Uterine smooth muscle cell (primary cell): ENCODE measurements around the gene PCDHB5. TPM values are rescaled to one million over a fixed set of nuclear protein-coding genes. Genes with fewer than 3 reads are reported as not detected.

Source experiments
- total RNA-seq: library from RNA; depleted of rRNA; stranded (reverse); fragments of >200 nt; gene quantifications from 2 replicates; pipeline ENCODE4 v1.2.3, GENCODE V29; 2014

PCDHB5 gene
- 0.22 and 0.50 TPM in 2 replicates for total RNA-seq

GRCh38 chr5:141135030-141135717, at the start of gene PCDHB5:
Gene PCDHB5, plus strand, starts transcription at chr5:141135206. Its CDS starts 229 bp downstream, at chr5:141135435.

GRCh38 chr5:141094481-141095262, 40.3 kb upstream of the PCDHB5 start, which contains the start of gene PCDHB2:
Gene PCDHB2, plus strand, starts transcription at chr5:141094615. Its CDS starts 176 bp downstream, at chr5:141094791.

GRCh38 chr5:141100243-141100805, 34.7 kb upstream of the PCDHB5 start, which contains the start of gene PCDHB3:
Gene PCDHB3, plus strand, starts transcription at chr5:141100473. Its CDS starts 177 bp downstream, at chr5:141100650.

GRCh38 chr5:141121563-141121962, 13.4 kb upstream of the PCDHB5 start, which contains the start of gene PCDHB4:
Gene PCDHB4, plus strand, starts transcription at chr5:141121818. Its CDS starts 181 bp downstream, at chr5:141121999.

GRCh38 chr5:141149812-141150211, 14.8 kb downstream of the PCDHB5 start, which contains the start of gene PCDHB6:
Gene PCDHB6, plus strand, starts transcription at chr5:141150057. Its CDS starts 201 bp downstream, at chr5:141150258.

GRCh38 chr5:141172381-141173204, 37.6 kb downstream of the PCDHB5 start, which contains the start of gene PCDHB7:
Gene PCDHB7, plus strand, starts transcription at chr5:141172644. Its CDS starts 192 bp downstream, at chr5:141172836.

GRCh38 chr5:141177577-141178191, 42.7 kb downstream of the PCDHB5 start, which contains the start of gene PCDHB8:
Gene PCDHB8, plus strand, starts transcription at chr5:141177790. Its CDS starts 245 bp downstream, at chr5:141178035.

GRCh38 chr5:141182248-141182647, 47.2 kb downstream of the PCDHB5 start, which contains the start of gene PCDHB16:
Gene PCDHB16, plus strand, starts transcription at chr5:141182387. Its CDS starts 173 bp downstream, at chr5:141182560.

GRCh38 chr5:141186897-141187512, 52.0 kb downstream of the PCDHB5 start, which contains the start of gene PCDHB9:
Gene PCDHB9, plus strand, starts transcription at chr5:141187161. Its CDS starts 158 bp downstream, at chr5:141187319.

Other genes starting within 250 kb of the PCDHB5 start
- gene PCDHAC1, start 208.9 kb upstream of the PCDHB5 start, total RNA-seq, result 0.11 and 0.25 TPM in 2 replicates
- gene PCDHAC2, start 168.7 kb upstream of the PCDHB5 start, total RNA-seq, result 0.55 and 1.9 TPM in 2 replicates
- not detected in 2 replicates for gene PCDHB1, start 83.8 kb upstream of the PCDHB5 start, total RNA-seq
- 0.55 and 2.0 TPM in 2 replicates for gene PCDHB2, start 40.6 kb upstream of the PCDHB5 start, total RNA-seq
- gene PCDHB3, start 34.7 kb upstream of the PCDHB5 start, total RNA-seq, result 0.75 and 0.77 TPM in 2 replicates
- under 0.01 and 0.12 TPM in 2 replicates for gene PCDHB4, start 13.4 kb upstream of the PCDHB5 start, total RNA-seq
- under 0.01 TPM in 2 replicates for gene PCDHB6, start 14.9 kb downstream of the PCDHB5 start, total RNA-seq
- gene PCDHB7, start 37.4 kb downstream of the PCDHB5 start, total RNA-seq, result 0.11 and 0.12 TPM in 2 replicates
- gene PCDHB8, start 42.6 kb downstream of the PCDHB5 start, total RNA-seq, result 0.11 and 0.25 TPM in 2 replicates
- 0.12 and 0.33 TPM in 2 replicates for gene PCDHB16, start 47.2 kb downstream of the PCDHB5 start, total RNA-seq
- under 0.01 TPM in 2 replicates for gene PCDHB9, start 52.0 kb downstream of the PCDHB5 start, total RNA-seq
- 0.11 and 0.12 TPM in 2 replicates for gene PCDHB10, start 57.1 kb downstream of the PCDHB5 start, total RNA-seq
- gene PCDHB11, start 64.4 kb downstream of the PCDHB5 start, total RNA-seq, result under 0.01 TPM in 1 of 2 replicates, not detected in the other
- under 0.01 and 0.12 TPM in 2 replicates for gene PCDHB12, start 73.5 kb downstream of the PCDHB5 start, total RNA-seq
- gene PCDHB13, start 78.7 kb downstream of the PCDHB5 start, total RNA-seq, result under 0.01 and 0.12 TPM in 2 replicates
- gene PCDHB14, start 88.1 kb downstream of the PCDHB5 start, total RNA-seq, result 0.11 and 0.12 TPM in 2 replicates
- gene PCDHB15, start 110.2 kb downstream of the PCDHB5 start, total RNA-seq, result under 0.01 and 0.37 TPM in 2 replicates
- gene SLC25A2, start 168.8 kb downstream of the PCDHB5 start, total RNA-seq, result 0.50 and 0.66 TPM in 2 replicates
- 86.1 and 88.3 TPM in 2 replicates for gene TAF7, start 185.6 kb downstream of the PCDHB5 start, total RNA-seq
- 0.22 and 0.62 TPM in 2 replicates for gene PCDHGA1, start 195.3 kb downstream of the PCDHB5 start, total RNA-seq
- gene PCDHGA2, start 203.6 kb downstream of the PCDHB5 start, total RNA-seq, result 0.89 and 2.2 TPM in 2 replicates
- gene PCDHGA3, start 208.6 kb downstream of the PCDHB5 start, total RNA-seq, result 0.22 and 0.87 TPM in 2 replicates
- gene PCDHGB1, start 214.9 kb downstream of the PCDHB5 start, total RNA-seq, result 0.44 and 1.2 TPM in 2 replicates
- gene PCDHGA4, start 219.8 kb downstream of the PCDHB5 start, total RNA-seq, result 2.2 and 5.2 TPM in 2 replicates
- 1.2 and 1.7 TPM in 2 replicates for gene PCDHGB2, start 224.8 kb downstream of the PCDHB5 start, total RNA-seq
- gene PCDHGA5, start 229.0 kb downstream of the PCDHB5 start, total RNA-seq, result 0.55 and 0.87 TPM in 2 replicates
- gene PCDHGB3, start 235.0 kb downstream of the PCDHB5 start, total RNA-seq, result 2.3 and 4.2 TPM in 2 replicates
- gene PCDHGA6, start 238.7 kb downstream of the PCDHB5 start, total RNA-seq, result 1.7 and 3.2 TPM in 2 replicates
- gene PCDHGA7, start 247.5 kb downstream of the PCDHB5 start, total RNA-seq, result 1.3 and 4.0 TPM in 2 replicates